NT2/D1 (cell line): Measurements from ENCODE around the gene EIF4E3.

Experiments
- SUZ12 ChIP-seq: IDR thresholded peaks from 2 replicates; pipeline ENCODE4 v1.6.1; 2011; ENCODE audit not compliant: insufficient read length, insufficient read depth; ENCODE audit errors: extremely low read depth
- YY1 ChIP-seq: IDR thresholded peaks from 2 replicates; pipeline ENCODE4 v1.6.1; 2011; ENCODE audit not compliant: insufficient read length, insufficient read depth
- ZNF274 ChIP-seq: IDR thresholded peaks from 2 replicates; pipeline ENCODE4 v1.6.1; 2011; ENCODE audit warnings: mild to moderate bottlenecking, low read depth, low read length

GRCh38 chr3:71647751-71648150 is 77.5 kb downstream of the EIF4E3 start:
- TF ChIP-seq YY1 (no peak), SUZ12 (no peak), ZNF274 (no peak)
